ENCODE measurements around the gene CDH4.

DNA sequence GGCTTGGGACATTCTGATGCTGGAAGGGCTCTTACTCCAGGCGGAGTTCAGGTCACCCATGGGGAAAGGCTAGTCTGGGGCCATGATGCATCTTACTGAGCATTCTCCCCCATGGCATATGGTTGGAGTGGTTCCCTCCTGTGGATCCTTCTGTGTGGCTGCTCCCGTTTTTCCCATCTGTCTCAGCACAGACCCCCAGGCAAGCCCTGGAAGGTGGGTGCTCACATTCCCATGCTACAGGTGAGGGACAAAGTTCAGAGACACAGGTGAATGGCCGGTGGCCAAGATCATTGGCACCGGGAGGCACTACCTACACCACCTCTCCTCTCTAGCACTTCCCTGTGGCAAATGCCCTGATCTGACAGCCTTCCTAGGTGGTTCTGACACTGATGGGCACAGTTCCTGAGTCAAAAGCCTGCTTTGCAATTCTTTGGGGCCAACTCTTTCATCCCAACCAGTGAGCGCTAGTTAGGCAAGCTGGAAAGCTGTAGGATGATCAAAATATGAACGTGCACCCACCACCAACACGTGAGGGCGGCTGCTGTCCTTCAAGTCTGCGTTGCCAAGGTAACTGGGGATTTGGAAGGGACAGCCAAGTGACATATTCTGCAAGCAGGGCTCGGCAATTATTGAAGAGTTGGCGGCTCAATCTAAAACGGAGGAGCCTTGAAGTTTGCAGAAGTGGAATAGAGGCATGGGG lies 124.6 kb downstream of the CDH4 start:
- TF ChIP-seq CTCF (IDR thresholded peaks at IDR 0.05): no peak
- TF ChIP-seq POLR2A (IDR thresholded peaks at IDR 0.05): no peak
